Glomerular visceral epithelial cell (primary cell): ENCODE results near the gene CSF3R.

Experiments used
- DNase-seq: peaks from one replicate; pipeline ENCODE4 v3.0.0-alpha.2; 2016; ENCODE audit errors: extremely low spot score

Gene CSF3R

GRCh38 chr1:36419569-36419968 is 63.1 kb downstream of the CSF3R start:
- no peak for DNase-seq

DNA sequence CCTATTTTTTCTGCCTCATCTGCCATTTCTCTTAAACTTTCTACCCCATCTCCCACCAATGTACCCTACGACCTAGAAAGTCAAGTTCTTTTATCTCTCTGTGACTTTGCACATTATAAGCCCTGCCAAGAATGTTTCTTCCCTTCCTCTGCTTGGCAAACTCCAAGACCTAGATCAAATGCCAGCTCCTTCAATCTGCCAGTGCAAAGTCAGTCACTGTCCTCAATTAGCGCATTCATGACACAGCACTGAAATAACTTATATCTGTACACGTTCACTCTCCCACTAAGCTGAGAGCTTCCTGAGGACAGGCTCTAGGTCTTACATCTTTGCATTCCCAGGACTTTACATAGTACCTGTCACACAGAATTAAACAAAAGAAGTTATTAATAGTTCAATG is 63.6 kb downstream of the CSF3R start:
- DNase-seq: no peak

DNA sequence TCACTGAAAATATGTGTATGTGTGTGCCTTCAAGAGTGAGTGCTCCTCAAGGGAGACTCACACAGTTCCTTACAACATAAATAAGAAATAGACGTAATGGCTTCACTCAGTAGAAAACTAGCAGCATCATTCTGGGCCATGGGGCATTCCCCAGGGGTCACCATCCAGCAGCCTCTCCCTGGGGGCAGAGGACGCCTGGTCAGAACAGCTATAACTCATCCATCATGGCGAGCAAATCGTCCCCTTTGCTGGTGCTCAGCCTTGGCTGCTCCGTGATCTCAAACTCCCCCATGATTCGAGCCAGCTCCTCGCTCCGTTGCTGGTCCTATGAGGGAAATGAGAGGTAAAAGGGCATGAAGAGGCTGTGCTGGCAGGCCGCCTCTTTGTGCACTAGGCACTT is 64.8 kb downstream of the CSF3R start:
- no peak for DNase-seq
